Measurements from ENCODE around the gene DOCK9. TPM values are rescaled to one million over a fixed set of nuclear protein-coding genes. Genes with fewer than 3 reads are reported as not detected.

Gene DOCK9
- total and polyA plus RNA-seq, 9 of the 15 experiments (the other 6 are each of a cell fraction or from before 2014, with no cell fraction given) = 3.5 to 25.3 (median 16.7) TPM

- TF ChIP-seq ZHX1 (conservative IDR thresholded peaks at IDR 0.05; ENCODE audit: low read length) (no peak), KAT7 (CRISPR knock-in tag; IDR thresholded peaks at IDR 0.05; ENCODE audit: borderline replicate concordance) (no peak), NR1H2 (CRISPR knock-in tag; IDR thresholded peaks at IDR 0.05) (no peak), ARHGAP35 (IDR thresholded peaks at IDR 0.05; ENCODE audit: partially characterized antibody) (no peak), SETDB1 (IDR thresholded peaks at IDR 0.05; ENCODE audit: low read length) (no peak), NFIC (IDR thresholded peaks at IDR 0.05) (peak; percentile 87), CXXC5 (CRISPR knock-in tag; IDR thresholded peaks at IDR 0.05) (peak; percentile 57), AFF4 (CRISPR knock-in tag; IDR thresholded peaks at IDR 0.05) (no peak), SLC30A9 (CRISPR knock-in tag; IDR thresholded peaks at IDR 0.05) (no peak), HIVEP1 (CRISPR knock-in tag; IDR thresholded peaks at IDR 0.05) (no peak), TRIM28 (IDR thresholded peaks at IDR 0.05) (no peak), ZNF75A (CRISPR knock-in tag; IDR thresholded peaks at IDR 0.05) (no peak), ZBTB26 (CRISPR knock-in tag; IDR thresholded peaks at IDR 0.05) (no peak), NFRKB (IDR thresholded peaks at IDR 0.05; ENCODE audit: low read depth) (no peak), MTA1 (IDR thresholded peaks at IDR 0.05; ENCODE audit: borderline replicate concordance) (no peak; the same call in 1 of the 2 replicates), HMGN3 (IDR thresholded peaks at IDR 0.05; ENCODE audit: borderline replicate concordance, extremely low read depth, insufficient read length, low read depth, low read length) (no peak), ZNF134 (CRISPR knock-in tag; conservative IDR thresholded peaks at IDR 0.05) (no peak), POLR2G (IDR thresholded peaks at IDR 0.05; ENCODE audit: low read depth, low read length) (no peak), STAT5A (IDR thresholded peaks at IDR 0.05; ENCODE audit: borderline replicate concordance, low read length) (peak; percentile 82), KDM2B (CRISPR knock-in tag; IDR thresholded peaks at IDR 0.05) (no peak), ZNF707 (CRISPR knock-in tag; conservative IDR thresholded peaks at IDR 0.05) (no peak), ZNF79 (CRISPR knock-in tag; IDR thresholded peaks at IDR 0.05; ENCODE audit: low read depth) (no peak), CC2D1A (IDR thresholded peaks at IDR 0.05) (peak; percentile 60; the same call in 1 of the 2 replicates), C11orf30 (IDR thresholded peaks at IDR 0.05; ENCODE audit: low read depth) (no peak), XRCC5 (IDR thresholded peaks at IDR 0.05; ENCODE audit: low read depth, low read length) (no peak), ERF (CRISPR knock-in tag; IDR thresholded peaks at IDR 0.05) (no peak)
These were observed 2.0 kb downstream of the DOCK9 start (continued) for GRCh38 chr13:98975822-98976261.

Measured in K562 (cell line).